HG03025 (cell line): ENCODE data around the gene ZNF544.
"Not testable (repeated sequence)": the region's sequence is repeated elsewhere in the genome, so short reads cannot be mapped to it uniquely, and the experiment has no call there.

Experiments used
- ATAC-seq: cut with Tn5 transposase; IDR thresholded peaks from one replicate; pipeline ENCODE4 v1.9.1; 2021; ENCODE audit warnings: mild to moderate bottlenecking, moderate library complexity; ENCODE audit not compliant: unreplicated experiment, low FRiP score

The ZNF544 gene

DNA sequence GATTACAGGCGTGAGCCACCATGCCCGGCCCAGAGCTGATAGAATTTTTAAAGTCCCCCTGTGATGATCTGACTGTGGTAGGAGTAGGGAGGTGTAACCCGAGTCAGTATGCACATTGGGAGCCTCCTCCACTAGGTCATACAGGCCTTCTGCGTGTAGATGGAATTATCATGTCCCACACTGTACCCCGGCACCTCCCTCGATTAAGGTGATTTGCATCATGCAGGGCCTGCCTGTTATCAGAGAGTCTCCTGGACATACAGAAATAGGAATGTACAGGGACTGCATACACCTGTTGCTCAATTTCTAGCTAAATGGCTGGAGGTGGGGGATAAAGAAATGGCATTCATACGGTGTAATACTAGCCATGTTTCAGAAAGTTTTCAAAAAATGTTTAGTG is 75.5 kb downstream of the ZNF544 start:
- ATAC-seq: no peak

DNA sequence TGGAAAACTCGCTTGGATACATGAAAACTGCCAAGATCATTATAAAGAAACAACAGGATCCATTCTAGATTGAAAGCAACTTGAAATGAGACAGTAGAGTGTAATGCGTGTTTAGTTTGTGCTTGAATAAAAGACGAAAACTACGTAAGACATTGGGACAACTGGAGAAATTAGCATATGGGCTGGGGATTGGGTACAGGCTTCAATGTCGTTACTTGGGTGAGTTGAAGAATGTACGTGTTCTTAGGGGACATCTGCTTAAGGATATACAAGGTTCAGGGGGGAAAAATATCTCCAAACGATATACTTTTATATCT is 76.0 kb downstream of the ZNF544 start:
- no peak for ATAC-seq

DNA sequence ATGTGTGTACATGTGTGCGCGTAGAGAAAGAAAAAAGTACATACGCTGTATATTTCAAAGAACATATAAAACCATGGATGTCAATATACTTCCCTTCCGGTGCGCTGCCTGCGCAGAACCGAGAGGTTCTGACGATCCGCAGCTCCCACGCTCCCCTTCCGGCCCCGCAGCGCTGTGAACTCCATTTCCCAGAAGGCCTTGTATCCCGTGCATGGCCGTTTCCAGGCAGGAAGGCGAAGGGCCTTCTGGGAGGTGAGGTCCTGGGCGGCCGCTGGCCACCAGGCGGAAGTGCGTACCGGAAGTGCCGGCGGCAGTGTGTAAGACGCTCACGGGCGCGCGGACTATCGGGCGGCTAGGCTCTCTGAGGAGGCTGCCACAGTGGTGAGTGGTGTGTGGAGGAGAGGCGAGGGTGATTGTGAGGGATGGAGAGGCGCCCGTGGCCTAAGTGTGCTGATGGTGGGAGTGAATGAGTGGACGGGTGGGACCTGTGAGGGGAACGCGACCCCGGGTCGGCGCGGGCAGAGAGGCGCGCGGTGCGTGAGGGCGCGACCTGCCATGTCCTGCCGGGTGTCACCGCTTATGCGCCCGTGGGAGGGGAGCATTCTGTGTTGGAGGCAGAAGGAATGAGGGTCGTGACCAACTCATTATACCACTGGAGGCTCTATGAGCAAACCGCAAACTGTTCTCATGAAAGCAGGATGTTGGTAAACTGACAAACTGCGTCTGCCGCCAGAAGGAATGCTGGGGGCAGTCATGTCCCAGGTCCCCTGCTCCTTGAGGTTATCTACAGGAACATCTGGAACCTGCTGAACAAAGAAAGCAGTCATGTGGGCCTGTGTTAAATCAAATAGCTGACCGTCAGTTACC is 76.6 kb downstream of the ZNF544 start, which contains the start of gene ERVK3-1:
Gene ERVK3-1 (plus strand): TSS at position 313 of the 867 bp plus-strand sequence. CDS start 6,792 bp downstream, outside the sequence.
- peak; percentile 91 for ATAC-seq

DNA sequence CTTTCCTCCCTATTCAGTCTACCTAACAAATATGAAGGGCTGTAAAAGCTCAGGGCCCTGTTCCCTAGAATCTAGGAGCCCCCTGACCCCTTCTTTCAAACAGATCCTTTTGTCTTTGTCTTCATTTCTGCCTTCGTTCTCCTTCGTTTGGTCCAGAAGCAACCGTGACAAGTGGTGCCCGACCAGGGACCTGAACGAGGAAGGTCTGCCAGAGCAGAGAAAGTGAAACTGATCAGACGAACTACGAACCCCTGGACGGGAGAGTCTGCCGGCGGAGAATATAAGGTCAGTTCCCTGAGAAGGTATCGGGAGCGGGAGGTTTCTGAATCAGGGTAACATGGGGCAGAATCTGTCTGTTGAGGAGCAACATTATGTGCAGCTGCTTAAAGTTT is 77.2 kb downstream of the ZNF544 start:
- no peak for ATAC-seq

DNA sequence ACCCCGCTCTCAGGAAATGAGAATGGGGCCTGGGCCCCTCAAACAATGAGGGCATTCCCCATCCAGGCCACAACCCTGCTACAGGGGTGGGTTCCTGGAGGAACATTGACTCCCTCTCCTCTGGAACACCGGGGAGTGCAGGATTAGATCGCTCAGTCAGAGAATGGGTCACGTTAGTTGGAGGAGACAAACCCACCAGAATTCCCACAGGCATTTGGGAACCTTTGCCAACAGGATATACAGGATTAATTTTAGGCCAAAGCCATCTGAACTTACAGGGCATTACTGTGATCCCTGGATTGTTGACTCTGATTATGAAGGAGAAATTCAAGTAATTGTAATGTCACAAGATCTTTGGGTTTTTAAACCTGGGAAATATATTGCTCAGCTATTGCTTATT is 79.0 kb downstream of the ZNF544 start:
- ATAC-seq: no peak

DNA sequence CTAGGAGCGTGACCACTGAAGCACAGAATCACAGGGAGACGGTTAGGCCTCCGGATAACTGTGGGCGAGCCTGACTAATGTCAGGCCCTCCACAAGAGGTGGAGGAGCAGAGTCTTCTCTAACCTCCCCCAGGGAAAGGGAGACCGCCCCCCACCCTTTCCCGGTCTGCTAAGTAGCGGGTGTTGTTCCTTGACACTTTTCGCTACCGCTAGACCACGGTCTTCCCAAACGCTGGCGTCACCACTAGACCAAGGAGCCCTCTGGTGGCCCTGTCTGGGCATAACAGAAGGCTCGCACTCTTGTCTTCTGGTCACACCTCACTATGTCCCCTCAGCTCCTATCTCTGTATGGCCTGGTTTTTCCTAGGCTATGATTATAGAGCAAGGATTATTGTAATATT is 82.0 kb downstream of the ZNF544 start:
- not testable (repeated sequence) for ATAC-seq

DNA sequence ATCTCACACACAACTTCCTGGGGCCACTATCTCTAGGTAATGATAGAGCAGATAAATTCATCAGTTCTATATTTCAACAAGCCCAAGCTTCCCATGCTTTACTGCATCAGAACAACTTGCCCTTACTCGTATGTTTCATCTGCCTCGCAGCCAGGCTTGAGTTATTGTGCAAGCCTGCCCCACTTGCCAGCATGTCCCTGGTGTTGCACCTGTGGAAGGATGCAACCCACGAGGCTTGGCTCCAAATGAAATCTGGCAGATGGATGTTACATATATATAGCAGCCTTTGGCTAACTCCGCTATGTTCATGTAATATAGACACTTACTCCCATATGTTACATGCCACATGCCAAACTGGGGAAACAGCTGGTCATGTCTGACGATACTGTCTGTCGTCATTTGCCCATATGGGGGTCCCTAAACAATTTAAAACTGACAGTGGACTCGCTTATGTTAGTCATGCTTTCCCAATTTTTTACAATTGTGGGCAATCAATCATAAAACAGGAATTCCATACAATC is 82.7 kb downstream of the ZNF544 start:
- ATAC-seq: no peak
